Neural progenitor cell (in vitro differentiated cells): ENCODE measurements around the gene C19orf38. TPM values are rescaled to one million over a fixed set of nuclear protein-coding genes. Genes with fewer than 3 reads are reported as not detected.
"Not testable (repeated sequence)": the region's sequence is repeated elsewhere in the genome, so short reads cannot be mapped to it uniquely, and the experiment has no call there.

ENCODE experiments used
- DNase-seq: peaks from one replicate; pipeline ENCODE4 v3.0.0-alpha.2; 2016; ENCODE audit warnings: low spot score
- H2AFZ ChIP-seq: fragments of 200-600 bp; sonication (generic); replicated peaks from 2 replicates; pipeline ENCODE4 v1.6.1; 2016; ENCODE audit warnings: antibody characterized with exemption
- H3F3A ChIP-seq: fragments of 200-600 bp; sonication (generic); 2 replicates; pipeline ENCODE4 v1.6.1; 2016; ENCODE audit warnings: antibody characterized with exemption, low read depth
- H3K27ac ChIP-seq: fragments of 200-600 bp; sonication (generic); 2 replicates; pipeline ENCODE4 v1.5.1; 2016; ENCODE audit warnings: mild to moderate bottlenecking
- H3K27me3 ChIP-seq: fragments of 200-600 bp; sonication (generic); 2 replicates; pipeline ENCODE4 v1.6.1; 2016; ENCODE audit warnings: mild to moderate bottlenecking, moderate library complexity
- H3K36me3 ChIP-seq: fragments of 200-600 bp; sonication (generic); 2 replicates; pipeline ENCODE4 v1.5.1; 2016
- H3K4me1 ChIP-seq: fragments of 200-600 bp; sonication (generic); 2 replicates; pipeline ENCODE4 v1.6.1; 2016; ENCODE audit warnings: mixed run types
- H3K4me2 ChIP-seq: fragments of 200-600 bp; sonication (generic); 2 replicates; pipeline ENCODE4 v1.6.1; 2016
- H3K4me3 ChIP-seq: fragments of 200-600 bp; sonication (generic); 2 replicates; pipeline ENCODE4 v1.5.1; 2016
- H3K79me2 ChIP-seq: fragments of 200-600 bp; sonication (generic); 2 replicates; pipeline ENCODE4 v1.6.1; 2016; ENCODE audit warnings: low read depth
- H3K9ac ChIP-seq: fragments of 200-600 bp; sonication (generic); 2 replicates; pipeline ENCODE4 v1.6.1; 2016
- H3K9me3 ChIP-seq: fragments of 200-600 bp; sonication (generic); 2 replicates; pipeline ENCODE4 v1.5.1; 2016; ENCODE audit warnings: low read depth
- H4K20me1 ChIP-seq: fragments of 200-600 bp; sonication (generic); 2 replicates; pipeline ENCODE4 v1.6.1; 2016; ENCODE audit warnings: low read depth
- H3K27ac Mint-ChIP-seq: 3 replicates; pipeline ENCODE4 v1.8.0; 2021; ENCODE audit warnings: mixed read lengths
- H3K27me3 Mint-ChIP-seq: 2 replicates; pipeline ENCODE4 v1.8.0; 2022; ENCODE audit warnings: low read depth, mild to moderate bottlenecking, inconsistent platforms, moderate library complexity, mixed read lengths; ENCODE audit not compliant: insufficient read depth
- H3K36me3 Mint-ChIP-seq: 3 replicates; pipeline ENCODE4 v1.8.0; 2021; ENCODE audit warnings: mixed read lengths
- H3K4me1 Mint-ChIP-seq: 3 replicates; pipeline ENCODE4 v1.8.0; 2021; ENCODE audit warnings: mixed read lengths
- H3K4me3 Mint-ChIP-seq: 3 replicates; pipeline ENCODE4 v1.8.0; 2021; ENCODE audit warnings: mild to moderate bottlenecking, moderate library complexity, mixed read lengths
- H3K9me3 Mint-ChIP-seq: 3 replicates; pipeline ENCODE4 v1.8.0; 2020; ENCODE audit warnings: mixed read lengths
- EZH2 ChIP-seq: fragments of 200-600 bp; sonication (generic); IDR thresholded peaks from 2 replicates; pipeline ENCODE4 v1.6.1; 2017; ENCODE audit warnings: antibody characterized with exemption, mild to moderate bottlenecking, moderate library complexity
- EZH2phosphoT487 ChIP-seq: fragments of 200-600 bp; sonication (generic); IDR thresholded peaks from 2 replicates; pipeline ENCODE4 v1.6.1; 2017; ENCODE audit warnings: antibody characterized with exemption
- total RNA-seq: library from RNA; depleted of rRNA; stranded (reverse); fragments of >200 nt; gene quantifications from 2 replicates; pipeline ENCODE4 v1.2.3, GENCODE V29; 2015; ENCODE audit warnings: low replicate concordance
- TF ChIP-seq, protein P1 (sequence below): fragments of 200-600 bp; sonication (generic); IDR thresholded peaks from 2 replicates; pipeline ENCODE4 v1.5.1; 2017; ENCODE audit warnings: antibody characterized with exemption, mild to moderate bottlenecking

Gene C19orf38
- total RNA-seq, 1 donor from 2014 or later = not detected

DNA sequence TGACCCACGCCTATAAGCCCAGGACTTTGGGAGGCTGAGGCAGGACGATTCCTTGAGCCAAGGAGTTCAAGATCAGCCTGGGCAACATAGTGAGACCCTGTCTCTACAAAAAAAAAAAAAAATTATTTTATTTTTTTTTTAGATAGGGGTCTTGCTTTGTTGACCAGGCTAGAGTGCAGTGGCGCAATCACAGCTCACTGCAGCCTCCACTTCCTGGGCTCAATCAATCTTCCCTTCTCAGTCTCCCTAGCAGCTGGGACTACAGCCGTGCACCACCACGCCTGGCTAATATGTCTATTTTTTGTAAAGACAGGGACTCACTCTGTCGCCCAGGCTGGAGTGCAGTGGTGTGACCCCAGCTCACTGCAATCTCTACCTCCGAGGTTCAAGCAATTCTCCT lies 4.7 kb downstream of the C19orf38 start:
- Histone ChIP-seq H3K27me3 (no peaks in the 10 kb centered on the region), H3F3A (no peaks in the 10 kb centered on the region), H3K4me1 (no peaks in the 10 kb centered on the region), H3K9me3 (no peaks in the 10 kb centered on the region), H3K4me2 (no peak overlapping the region), H3K27ac (no peak overlapping the region), H3K4me3 (no peak overlapping the region), H4K20me1 (no peaks in the 10 kb centered on the region), H3K9ac (no peak overlapping the region), H2AFZ (no peak overlapping the region), H3K36me3 (no peaks in the 10 kb centered on the region), H3K79me2 (no peaks in the 10 kb centered on the region)
- no peaks in the 10 kb centered on the region for H3K9me3 Mint-ChIP-seq
- H3K4me3 Mint-ChIP-seq = no peak overlapping the region
- H3K27ac Mint-ChIP-seq = no peak overlapping the region
- H3K36me3 Mint-ChIP-seq = no peaks in the 10 kb centered on the region
- DNase-seq = no peak
- TF ChIP-seq, protein P1, sequence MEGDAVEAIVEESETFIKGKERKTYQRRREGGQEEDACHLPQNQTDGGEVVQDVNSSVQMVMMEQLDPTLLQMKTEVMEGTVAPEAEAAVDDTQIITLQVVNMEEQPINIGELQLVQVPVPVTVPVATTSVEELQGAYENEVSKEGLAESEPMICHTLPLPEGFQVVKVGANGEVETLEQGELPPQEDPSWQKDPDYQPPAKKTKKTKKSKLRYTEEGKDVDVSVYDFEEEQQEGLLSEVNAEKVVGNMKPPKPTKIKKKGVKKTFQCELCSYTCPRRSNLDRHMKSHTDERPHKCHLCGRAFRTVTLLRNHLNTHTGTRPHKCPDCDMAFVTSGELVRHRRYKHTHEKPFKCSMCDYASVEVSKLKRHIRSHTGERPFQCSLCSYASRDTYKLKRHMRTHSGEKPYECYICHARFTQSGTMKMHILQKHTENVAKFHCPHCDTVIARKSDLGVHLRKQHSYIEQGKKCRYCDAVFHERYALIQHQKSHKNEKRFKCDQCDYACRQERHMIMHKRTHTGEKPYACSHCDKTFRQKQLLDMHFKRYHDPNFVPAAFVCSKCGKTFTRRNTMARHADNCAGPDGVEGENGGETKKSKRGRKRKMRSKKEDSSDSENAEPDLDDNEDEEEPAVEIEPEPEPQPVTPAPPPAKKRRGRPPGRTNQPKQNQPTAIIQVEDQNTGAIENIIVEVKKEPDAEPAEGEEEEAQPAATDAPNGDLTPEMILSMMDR = no peak
- TF ChIP-seq EZH2phosphoT487 (no peak), EZH2 (no peak)
- peaks cover 9% of the 10 kb centered on the region for H3K27me3 Mint-ChIP-seq
- peaks cover 3% of the 10 kb centered on the region for H3K4me1 Mint-ChIP-seq

DNA sequence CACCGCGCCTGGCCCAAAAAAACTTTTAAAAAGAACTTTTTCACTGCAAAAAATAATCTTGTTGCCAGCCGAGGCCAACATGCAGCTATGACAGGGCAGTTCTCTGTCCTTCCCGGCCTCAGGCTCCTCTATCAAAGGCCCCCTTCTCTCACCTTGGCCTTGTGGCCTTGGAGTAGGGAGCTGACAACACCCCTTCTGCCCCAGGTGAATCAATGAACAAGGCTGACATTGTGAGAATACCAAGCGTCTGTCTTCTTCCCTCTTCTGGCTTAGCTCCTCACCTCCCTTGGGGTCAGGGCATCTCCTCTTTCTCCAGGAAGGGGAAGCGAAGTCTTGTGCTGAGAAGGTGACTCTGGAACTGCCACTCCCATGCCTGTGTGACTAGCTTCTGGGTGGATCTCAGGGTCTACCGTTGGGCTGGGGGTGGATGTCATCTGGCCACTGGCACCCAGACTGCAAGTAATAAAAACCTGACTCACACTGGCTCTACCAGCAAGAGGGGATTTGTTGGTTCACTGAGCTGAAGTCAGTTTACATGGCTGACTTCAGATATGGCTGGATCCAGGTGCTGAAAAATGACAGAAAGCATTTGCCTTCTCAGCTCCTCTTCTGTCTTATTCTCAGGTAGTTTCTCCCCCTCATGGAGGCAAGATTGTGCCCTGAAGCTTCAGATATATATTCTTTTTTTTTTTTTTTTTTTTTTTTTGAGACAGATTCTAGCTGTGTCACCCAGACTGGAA lies 6.3 kb downstream of the C19orf38 start:
- H3K9me3 Mint-ChIP-seq = no peaks in the 10 kb centered on the region
- Histone ChIP-seq H3K27me3 (no peaks in the 10 kb centered on the region), H2AFZ (no peak overlapping the region), H3K36me3 (no peaks in the 10 kb centered on the region), H3K9me3 (no peaks in the 10 kb centered on the region), H3K9ac (no peak overlapping the region), H3F3A (no peaks in the 10 kb centered on the region), H3K4me2 (no peak overlapping the region), H3K4me1 (no peaks in the 10 kb centered on the region), H3K79me2 (no peaks in the 10 kb centered on the region), H3K27ac (no peak overlapping the region), H3K4me3 (no peak overlapping the region), H4K20me1 (no peaks in the 10 kb centered on the region)
- H3K4me3 Mint-ChIP-seq = no peak overlapping the region
- H3K4me1 Mint-ChIP-seq = no peaks in the 10 kb centered on the region
- H3K27ac Mint-ChIP-seq = no peak overlapping the region
- TF ChIP-seq, protein P1 = no peak
- TF ChIP-seq EZH2phosphoT487 (no peak), EZH2 (no peak)
- no peak for DNase-seq
- no peaks in the 10 kb centered on the region for H3K36me3 Mint-ChIP-seq
- peaks cover 9% of the 10 kb centered on the region for H3K27me3 Mint-ChIP-seq

DNA sequence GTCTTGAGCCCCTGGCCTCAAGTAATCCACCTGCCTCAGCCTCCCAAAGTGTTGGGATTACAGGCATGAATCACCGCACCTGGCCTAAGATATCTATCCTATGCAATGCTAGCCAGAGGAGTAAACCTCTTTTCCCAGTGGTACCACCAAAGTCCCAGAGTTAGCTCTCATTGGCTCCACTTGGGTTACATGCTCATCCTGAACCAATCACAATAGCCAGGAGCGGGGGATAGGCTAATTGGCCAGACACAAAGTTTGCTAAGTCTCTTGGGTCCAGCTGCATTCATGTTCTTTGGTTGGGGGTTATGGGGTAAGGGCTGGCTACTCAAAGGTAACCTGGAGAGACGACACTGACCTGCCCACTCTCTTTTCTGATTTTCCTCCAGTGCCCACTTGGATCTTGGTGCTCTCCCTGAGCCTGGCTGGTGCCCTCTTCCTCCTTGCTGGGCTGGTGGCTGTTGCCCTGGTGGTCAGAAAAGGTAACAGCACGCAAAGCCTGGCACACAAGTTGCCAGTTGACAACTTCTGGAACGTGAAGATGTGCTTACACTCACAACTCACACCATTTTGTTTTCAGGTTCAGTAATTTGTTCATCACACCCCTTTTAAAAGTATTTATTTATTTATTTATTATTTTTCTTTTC lies 7.8 kb downstream of the C19orf38 start:
- Histone ChIP-seq H3K79me2 (no peaks in the 10 kb centered on the region), H3K4me3 (no peak overlapping the region), H3K4me2 (no peak overlapping the region), H3K9me3 (no peaks in the 10 kb centered on the region), H3K9ac (no peak overlapping the region), H3K4me1 (no peaks in the 10 kb centered on the region), H3F3A (no peaks in the 10 kb centered on the region), H4K20me1 (no peaks in the 10 kb centered on the region), H3K36me3 (no peaks in the 10 kb centered on the region), H3K27me3 (no peaks in the 10 kb centered on the region), H3K27ac (no peak overlapping the region), H2AFZ (no peak overlapping the region)
- no peaks in the 10 kb centered on the region for H3K36me3 Mint-ChIP-seq
- H3K4me1 Mint-ChIP-seq = no peaks in the 10 kb centered on the region
- DNase-seq = peak; percentile 44
- peak overlapping the region; percentile 72 for H3K27ac Mint-ChIP-seq
- peaks cover under 1% of the 10 kb centered on the region for H3K9me3 Mint-ChIP-seq
- peaks cover 6% of the 10 kb centered on the region for H3K27me3 Mint-ChIP-seq
- H3K4me3 Mint-ChIP-seq = no peak overlapping the region
- TF ChIP-seq EZH2 = no peak
- TF ChIP-seq, protein P1 = peak; percentile 58

DNA sequence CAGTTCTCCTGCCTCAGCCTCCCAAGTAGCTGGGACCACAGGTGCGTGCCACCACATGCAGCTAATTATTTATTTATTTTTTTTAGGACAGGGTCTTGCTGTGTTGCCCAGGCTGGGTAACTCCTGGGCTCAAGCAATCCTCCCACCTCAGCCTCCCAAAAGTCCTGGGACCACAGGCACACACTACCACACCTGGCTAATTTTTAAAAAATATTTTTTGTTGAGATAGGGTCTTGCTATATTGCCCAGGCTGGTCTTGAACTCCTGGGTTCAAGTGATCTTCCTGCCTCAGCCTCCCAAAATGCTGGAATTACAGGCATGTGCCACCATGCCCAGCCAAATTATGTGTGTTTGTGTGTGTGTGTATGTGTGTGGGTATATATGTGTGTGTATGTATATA lies 8.7 kb downstream of the C19orf38 start:
- not testable (repeated sequence) for H3K9me3 Mint-ChIP-seq, H3K27ac ChIP-seq, H2AFZ ChIP-seq

More for the DNA sequence above, 8.7 kb downstream of the C19orf38 start:
- H3K27me3 ChIP-seq, H3K4me3 Mint-ChIP-seq, H3K4me1 Mint-ChIP-seq, DNase-seq, H3K27me3 Mint-ChIP-seq, H3K9me3 ChIP-seq, H3K4me3 ChIP-seq, H4K20me1 ChIP-seq, H3F3A ChIP-seq, H3K36me3 ChIP-seq, H3K27ac Mint-ChIP-seq, H3K4me2 ChIP-seq, H3K4me1 ChIP-seq, H3K79me2 ChIP-seq, H3K36me3 Mint-ChIP-seq, H3K9ac ChIP-seq: not testable (repeated sequence)
